HG02885 (cell line): Measurements from ENCODE around the gene CREB5.
A peak's percentile ranks its signal among the peaks of the same experiment; 100 is the strongest.
"Not testable (repeated sequence)": the region's sequence is repeated elsewhere in the genome, so short reads cannot be mapped to it uniquely, and the experiment has no call there.

Experiments
- ATAC-seq: cut with Tn5 transposase; IDR thresholded peaks from one replicate; pipeline ENCODE4 v1.9.1; 2021; ENCODE audit warnings: mild to moderate bottlenecking; ENCODE audit not compliant: unreplicated experiment, poor library complexity

CREB5 gene

DNA sequence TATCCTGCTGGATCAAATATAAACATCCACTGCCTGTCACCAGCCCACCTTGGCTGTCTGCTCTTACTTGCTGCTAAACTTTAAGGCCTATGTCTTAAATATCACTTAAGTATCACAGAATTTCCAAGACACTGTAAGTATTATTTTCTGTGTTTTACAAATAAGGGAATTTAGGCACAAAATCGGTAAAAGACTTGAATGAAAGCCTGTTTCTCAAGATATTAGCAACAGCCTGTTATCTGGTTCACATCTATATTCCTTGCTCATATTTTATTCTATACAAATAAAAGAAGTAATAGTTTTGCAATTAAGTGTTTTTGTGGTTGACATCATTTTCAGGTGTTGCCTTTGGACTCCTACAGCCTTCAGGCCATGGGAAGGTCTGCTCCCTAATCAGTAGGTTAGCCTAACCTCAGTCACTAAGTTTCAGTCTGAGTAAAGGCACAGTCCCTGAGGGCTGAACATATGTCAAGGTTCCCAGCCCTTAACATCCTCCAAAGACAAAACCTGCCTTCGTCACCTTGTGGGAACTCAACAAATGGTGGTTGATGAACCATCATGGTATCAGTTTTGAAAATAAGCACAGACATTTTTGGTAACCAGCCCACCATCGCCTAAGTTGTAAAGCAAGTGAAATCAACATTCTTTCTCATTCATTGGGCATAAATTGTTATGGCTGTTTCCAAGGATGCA is 127.1 kb downstream of the CREB5 start:
- peak; percentile 98 for ATAC-seq

DNA sequence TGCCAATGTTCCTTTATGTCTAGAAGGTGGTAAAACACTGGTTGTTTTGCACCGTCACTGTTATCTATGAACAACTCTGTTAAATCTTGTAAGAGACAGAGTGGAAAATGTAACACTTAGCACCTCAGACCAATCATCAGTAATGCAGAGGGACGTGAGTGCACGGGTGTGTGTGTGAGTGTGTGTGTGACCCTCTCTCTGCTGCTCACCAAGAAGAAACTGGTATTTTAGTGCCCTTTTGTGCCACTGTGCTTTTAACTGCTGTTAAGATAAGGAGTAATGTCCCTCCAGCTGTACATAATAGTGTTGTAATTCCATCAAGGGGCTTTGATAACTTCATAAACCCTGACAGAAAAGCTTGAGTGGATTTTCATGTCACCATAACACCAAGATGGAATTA is 130.1 kb downstream of the CREB5 start:
- no peak for ATAC-seq

DNA sequence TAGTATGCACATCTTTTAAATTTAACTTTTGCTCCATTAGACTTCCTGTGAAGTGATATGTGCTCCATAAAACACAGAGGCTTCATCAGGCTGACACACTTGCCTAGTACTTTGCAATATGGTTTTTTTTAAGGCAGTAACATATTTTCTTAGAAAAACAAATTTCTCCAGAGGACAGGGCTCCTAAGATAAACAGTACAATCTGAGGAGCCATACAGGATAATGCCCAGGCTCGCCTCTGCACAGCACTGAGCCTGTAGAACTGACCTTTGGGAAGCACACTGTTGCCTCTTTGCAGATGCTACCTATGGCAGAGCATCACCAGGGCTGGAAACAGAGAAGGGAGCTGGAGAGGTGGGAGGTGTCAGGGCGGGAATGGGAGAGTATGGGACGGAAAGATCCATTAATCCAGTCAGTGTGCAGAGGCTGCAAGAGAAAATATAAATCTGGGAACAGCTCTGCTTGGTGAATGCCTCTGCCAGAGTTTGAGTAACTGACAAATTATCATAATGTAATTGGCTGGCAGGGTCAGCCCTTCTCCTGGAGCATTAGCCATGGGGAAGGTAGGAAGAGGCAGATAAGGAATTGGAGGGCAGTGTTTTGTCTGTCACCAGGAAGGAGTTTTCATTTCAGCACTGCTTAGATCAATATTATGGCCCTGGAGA is 132.3 kb downstream of the CREB5 start:
- no peak for ATAC-seq

DNA sequence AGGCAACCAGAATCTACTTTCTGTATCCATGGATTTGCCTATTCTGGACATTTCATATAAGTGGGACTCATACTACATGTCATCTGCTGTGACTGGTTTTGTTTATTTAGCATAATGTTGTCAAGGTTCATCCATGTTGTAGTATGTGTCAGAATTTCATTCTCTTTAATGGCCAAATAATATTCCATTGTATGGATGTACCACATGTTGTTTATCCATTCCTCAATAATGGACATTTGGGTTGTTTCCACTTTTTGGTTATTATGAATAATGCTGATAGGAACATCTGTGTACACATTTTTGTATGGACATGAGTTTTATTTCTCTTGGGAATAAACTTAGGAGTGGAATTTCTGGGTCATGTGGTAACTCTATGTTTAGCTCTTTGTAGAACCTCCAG is 133.7 kb downstream of the CREB5 start:
- no peak for ATAC-seq

DNA sequence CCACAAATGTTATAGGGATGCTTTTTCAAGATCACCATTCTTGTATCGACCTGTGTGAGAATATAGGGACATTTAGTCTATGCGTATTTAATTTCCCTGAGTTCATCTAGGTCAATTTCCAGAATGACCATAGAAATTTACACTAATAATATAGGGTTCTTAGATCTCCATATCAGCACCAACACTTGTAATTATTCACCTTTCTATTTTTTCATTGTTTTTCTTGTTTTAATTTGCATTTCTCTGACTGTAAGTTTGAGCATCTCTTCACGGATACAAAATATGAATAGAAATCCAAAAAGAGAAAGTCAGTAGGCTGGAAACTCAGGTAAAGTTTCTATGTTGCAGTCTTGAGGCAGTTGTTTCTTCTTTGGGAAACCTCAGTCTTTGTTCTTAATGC is 134.8 kb downstream of the CREB5 start:
- no peak for ATAC-seq

DNA sequence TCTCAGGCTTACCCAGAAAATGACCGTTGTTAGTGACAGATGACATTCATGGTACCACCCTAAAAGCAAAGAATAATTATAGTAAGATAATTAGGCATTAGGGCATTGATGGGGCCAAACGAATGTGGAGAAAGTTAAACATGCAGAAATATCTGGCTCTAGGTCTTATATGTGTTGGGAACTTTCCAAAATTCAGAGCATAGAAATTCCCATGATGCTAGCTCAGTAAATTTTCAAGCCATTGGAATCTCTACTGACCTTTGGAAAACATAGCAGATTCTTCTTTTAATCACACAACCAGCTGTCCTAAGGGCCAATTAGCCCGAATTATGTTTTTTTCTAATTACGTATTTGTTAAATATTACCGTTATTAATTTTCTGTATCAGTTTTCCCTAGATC is 136.1 kb downstream of the CREB5 start:
- ATAC-seq: no peak

DNA sequence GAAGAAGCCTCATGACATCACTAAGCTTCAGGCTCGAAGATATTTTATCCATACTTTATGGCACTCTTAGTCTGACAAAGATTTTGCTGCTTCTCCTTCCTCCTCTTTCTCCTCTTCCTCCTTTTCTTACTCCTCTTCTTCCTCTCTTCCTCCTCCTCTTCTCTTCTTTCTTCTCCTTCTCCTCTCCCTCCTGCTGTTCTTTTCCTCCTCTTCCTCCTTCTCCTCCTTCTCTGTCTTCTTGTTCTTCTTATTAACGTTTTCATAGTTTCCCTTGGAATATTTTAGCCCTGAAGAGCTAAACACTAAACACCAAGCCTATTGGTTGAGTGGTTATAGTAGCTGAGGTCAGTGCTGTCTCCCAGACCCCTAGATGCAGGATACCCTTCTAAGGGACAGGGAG is 137.7 kb downstream of the CREB5 start:
- no peak for ATAC-seq

DNA sequence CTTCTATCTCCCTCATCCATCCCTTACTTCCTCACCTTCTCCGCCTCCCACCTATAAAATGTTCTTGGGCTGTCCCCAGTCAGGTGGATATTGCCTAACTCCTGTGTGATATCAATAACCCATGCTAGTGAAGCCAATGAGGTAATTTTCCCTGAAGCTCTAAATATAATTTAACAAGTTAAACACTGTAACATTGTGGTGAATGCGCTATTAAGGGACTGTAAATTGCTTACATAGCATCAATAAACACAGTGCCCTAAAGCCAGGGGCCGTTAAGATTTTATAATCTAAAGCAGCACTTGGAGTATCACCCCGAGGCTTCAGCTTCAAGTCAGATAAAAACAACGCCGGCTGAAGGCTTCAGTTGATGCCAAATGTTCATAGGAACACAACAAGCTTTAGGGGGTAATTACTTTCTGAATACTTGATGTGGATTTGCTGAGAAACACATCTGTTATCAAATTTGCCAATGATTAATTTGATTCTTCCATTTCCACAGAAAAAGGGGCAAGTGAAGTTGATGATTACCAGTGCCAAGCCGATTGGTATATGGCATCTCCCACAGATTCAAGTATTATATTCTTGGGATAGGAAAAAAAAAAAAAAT is 138.4 kb downstream of the CREB5 start:
- ATAC-seq: no peak

DNA sequence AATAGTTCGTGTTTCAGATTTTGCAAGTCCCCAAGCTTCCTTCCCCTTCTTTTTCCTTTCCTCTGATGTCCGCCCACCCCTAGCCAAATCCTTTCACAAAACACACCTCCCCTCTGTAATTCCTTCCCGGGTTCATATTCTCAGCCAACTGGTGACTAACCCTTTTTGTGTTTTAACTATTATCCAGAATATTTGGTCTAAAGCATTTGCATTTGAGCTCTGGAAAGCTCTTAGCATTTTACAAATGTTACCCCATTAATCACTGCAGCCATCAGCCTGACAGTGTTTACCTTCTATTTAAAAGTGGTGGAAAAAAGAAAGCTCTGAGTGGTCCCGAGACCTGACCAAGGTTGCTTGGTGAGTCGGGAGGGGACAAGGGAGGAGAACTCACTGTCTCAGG is 139.0 kb downstream of the CREB5 start:
- no peak for ATAC-seq

DNA sequence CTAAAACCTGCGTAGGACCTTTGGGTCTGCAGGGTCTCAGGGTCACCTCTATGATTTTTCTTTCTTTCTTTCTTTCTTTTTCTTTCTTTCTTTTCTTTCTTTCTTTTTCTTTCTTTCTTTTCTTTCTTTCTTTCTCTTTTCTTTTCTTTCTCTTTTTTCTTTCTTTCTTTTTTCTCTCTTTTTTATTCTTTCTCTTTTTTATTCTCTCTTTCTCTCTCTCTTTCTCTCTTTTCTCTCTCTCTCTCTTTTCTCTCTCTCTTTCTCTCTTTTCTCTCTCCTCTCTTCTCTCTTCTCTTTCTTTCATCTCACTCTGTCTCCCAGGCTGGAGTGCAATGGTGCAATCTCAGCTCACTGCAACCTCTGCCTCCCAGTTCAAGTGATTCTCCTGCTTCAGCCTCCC is 139.4 kb downstream of the CREB5 start:
- not testable (repeated sequence) for ATAC-seq

DNA sequence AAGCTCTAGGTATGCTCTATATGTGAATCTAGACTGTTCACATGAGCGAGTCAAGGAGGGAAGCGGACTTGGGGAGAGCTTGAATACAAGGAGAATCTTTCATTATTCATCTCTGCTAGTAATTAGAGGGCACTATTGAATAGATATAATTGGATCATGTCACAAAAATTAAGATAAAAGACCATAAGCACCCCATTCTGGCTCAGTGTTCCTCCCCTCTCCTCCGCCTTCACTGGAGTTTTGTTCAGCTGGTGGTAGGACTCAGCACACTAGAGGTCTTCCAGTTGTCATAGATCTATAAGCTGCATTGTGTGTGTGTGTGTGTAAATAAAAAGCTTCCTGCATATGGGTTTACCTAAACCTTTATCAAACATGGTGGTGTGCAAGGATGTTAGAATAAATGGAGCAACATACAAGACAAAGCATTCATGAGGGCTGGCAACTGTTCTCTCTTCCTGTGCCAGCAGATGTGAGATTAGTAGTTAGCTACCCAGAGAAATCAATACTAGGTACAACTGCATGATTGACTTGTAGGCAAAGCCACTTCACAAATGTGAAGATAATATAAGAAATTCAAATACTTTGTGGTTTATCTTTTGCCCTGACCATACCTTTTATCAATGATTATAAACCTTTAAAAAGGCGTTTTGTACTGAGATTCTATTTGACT is 142.6 kb downstream of the CREB5 start:
- no peak for ATAC-seq

DNA sequence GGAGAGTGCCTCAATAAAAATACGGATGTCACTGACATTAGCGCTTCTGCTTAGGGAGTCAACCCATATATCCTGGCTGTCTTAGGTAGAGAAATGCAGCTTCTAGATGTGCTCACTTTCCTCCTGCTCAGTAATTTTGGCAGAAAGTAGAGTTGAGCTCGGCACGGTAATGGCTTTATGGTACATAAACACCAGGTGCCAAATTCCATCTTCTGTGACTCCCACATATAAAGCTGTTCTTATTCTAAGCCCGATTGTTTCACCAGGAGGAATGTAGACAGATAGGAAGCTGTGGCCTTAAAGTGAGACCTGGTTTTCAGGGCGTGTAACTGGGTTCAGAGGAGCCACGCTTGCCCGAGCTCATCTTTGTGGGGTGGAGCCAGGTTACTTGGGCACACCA is 143.7 kb downstream of the CREB5 start:
- ATAC-seq: no peak

DNA sequence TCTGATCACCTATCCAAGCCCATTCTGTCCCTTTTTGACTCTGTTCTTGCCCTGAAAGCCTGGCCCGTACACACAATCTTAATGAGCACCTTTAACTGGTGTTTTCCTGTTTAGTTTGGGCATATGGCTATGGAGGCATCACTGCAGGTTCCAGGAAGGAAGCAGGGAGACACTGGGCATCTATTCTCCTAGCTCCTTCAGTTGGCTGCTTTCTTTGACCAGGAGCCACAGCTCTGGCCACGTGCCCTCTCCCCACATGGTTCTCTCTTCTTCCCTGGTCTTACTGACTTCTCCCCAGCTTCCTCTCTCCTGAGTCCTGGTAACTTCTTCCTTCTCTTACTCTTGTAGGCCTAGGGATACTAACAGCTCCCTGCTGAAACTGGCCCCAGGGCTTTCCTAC is 144.4 kb downstream of the CREB5 start:
- no peak for ATAC-seq

DNA sequence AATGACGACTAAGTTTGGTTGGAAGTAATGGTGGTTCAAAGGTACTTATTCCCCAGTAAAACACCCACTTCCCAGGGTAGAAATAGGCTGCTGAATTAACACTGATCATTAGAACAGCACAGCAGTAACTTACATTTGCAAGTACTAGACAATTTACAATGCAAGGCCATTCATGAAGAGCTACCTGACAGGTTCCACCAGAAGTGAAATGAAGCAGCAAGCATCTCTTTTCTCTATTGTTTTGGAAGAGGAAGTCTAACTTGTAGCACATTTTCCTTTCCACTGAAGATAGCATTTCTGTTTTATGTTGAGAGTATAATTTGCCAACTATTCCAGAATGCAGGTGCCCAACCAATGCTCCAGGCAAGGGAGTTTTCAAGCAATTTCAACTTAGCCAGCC is 145.9 kb downstream of the CREB5 start:
- no peak for ATAC-seq

DNA sequence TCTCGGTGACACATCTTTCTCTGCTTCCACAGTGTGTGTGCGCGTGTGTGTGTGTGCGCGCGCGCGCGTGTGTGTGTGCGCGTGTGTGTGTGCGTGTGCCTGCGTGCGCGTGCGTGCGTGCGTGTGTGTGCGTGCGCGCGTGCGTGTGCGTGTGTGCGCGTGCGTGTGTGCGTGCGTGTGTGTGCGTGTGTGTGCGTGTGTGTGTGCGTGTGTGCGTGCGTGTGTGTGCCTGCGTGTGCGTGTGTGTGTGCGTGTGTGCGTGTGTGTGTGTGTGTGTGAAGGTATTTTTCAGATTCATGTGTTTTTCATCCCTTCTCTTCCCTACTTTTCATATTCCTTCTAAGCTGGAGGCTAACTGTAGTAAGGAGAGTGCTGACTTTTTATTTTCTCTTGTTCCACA is 148.4 kb downstream of the CREB5 start:
- ATAC-seq: no peak

DNA sequence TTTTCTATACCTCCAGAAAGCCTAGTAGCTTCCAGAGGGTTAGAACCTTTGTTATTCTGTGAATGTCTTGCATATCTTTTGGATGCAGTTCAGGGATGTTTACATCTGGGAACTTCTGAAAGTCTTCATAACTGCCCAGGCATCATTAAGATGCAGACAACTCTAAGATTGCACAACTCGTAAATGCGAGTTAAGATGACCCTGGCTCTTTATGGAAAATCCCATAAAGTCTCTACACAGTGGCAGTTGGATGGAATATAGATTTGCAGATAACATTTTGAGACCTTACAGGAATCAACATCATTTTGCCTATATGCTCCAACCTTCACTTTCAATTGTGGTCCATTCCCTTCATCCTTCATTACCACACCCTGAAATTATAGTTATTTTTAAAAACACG is 151.7 kb downstream of the CREB5 start:
- ATAC-seq: no peak

DNA sequence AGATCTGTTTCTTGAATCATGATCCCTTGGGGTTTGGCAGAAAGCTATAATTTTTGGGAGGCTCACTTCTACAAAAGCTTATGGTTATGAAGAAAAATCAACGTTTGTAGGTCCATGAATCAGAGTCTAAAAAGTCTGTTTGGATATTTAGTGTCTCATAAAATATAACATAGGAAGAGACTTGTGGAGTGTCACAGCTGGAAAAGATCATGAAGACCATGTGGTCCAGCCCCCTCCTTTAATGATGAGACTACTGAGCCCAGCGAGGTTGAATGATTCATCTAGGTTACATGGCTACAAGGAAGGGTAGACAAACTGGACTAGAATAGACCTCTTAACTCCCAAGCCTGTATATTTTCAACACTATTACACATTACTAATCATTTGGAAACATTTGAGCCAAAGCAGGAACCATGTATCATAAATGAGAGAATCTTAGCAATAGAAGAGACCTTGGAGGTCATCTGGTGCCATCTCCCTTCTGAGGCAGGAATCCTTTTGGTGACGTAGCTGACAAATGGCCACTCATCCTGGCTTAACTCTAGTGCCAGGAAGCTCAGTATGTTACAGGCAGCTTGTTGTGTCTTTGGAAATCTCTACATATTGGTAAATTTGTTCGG is 152.5 kb downstream of the CREB5 start:
- no peak for ATAC-seq

DNA sequence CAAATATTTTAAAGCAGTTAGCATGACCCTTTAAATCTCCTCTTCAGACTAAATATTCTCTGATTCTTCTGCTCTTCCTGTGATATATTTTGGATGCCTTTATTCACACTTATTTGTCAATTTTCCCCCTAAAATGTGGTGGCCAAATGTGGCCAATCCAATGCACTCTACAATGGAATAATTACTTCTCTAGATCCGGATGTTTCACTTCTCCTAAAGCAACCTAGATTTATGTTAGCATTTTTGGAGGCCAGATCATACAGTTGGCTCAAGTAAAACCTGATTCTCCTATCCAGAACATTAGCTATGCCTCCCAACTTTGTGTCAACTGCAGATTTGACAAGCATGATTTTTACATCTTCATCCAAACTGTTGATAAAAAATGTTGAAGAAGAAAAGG is 153.7 kb downstream of the CREB5 start:
- no peak for ATAC-seq

DNA sequence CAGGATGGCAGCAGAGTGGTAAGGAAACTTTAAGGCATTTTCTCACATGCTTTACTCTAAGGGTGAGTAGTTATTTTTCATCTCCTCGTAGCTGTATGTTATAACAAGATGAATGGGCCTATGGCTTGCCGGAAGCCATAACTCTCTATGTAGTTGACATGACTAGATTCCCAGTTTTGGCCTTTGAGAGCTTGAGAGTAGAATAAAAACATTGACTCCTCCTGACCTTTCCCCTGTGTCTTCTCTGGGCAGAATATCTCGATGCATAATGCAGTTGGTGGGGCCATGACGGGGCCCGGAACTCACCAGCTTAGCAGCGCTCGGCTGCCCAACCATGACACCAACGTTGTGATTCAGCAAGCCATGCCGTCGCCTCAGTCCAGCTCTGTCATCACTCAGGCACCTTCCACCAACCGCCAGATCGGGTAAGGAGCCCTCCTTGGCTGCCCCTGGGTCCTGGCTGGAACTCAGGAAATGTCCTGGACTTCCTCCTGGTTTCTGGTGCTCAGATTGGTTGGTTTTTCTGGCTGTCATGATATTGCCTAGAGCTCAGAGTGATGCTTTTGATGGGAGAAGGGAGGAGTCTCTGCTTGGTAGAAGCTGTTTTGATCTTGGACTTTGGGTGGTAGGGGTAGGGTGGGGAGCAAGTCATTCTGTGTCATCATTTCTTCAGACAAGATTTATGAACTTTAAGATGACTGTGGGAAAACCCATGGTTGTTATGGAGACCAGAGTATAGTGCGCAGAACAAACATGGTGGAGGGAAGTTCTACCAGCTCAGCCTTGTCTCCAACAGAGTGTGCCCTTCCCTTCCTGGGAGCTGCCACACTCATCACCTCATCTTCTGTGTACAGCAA is 158.0 kb downstream of the CREB5 start:
- ATAC-seq: peak; percentile 76

DNA sequence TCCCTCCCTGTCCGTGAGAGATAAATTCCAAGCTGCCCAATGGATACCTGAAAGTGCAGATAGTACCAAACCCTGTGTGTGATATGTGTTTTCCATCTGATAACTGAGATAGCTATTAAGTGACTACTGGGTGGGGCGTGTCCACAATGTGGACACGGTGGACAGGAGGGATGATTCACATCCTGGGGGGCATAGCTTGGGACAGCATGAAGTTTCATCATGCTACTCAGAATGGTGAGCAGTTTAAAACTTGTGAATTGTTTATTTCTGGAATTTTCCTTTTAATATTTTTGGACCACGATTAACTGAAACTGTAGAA is 158.6 kb downstream of the CREB5 start:
- ATAC-seq: no peak
